ENCODE data around the gene TRMT11.
"Not testable (repeated sequence)": the region's sequence is repeated elsewhere in the genome, so short reads cannot be mapped to it uniquely, and the experiment has no call there.

The TRMT11 gene

GRCh38 chr6:125986301-125987025 is at the start of gene TRMT11:
TRMT11 (plus strand) TSS chr6:125986540; CDS start chr6:125986551, 11 bp downstream.
- DNase-seq: peak; percentile 95

- no peak for DNase-seq
Observed at GRCh38 chr6:125939026-125939425, 47.3 kb upstream of the TRMT11 start.

GRCh38 chr6:125939791-125940190 is 46.5 kb upstream of the TRMT11 start:
- no peak for DNase-seq

GRCh38 chr6:125940247-125941041 is 45.9 kb upstream of the TRMT11 start:
- DNase-seq: no peak

GRCh38 chr6:125942672-125943527 is 43.4 kb upstream of the TRMT11 start:
- no peak for DNase-seq

GRCh38 chr6:125943528-125944433 is 42.6 kb upstream of the TRMT11 start:
- no peak for DNase-seq

GRCh38 chr6:125944434-125944816 is 41.9 kb upstream of the TRMT11 start:
- DNase-seq: no peak

GRCh38 chr6:125944896-125945295 is 41.4 kb upstream of the TRMT11 start:
- DNase-seq: no peak

- no peak for DNase-seq
Observed at GRCh38 chr6:125945378-125946141, 40.8 kb upstream of the TRMT11 start.

- no peak for DNase-seq
Observed at GRCh38 chr6:125947615-125948014, 38.7 kb upstream of the TRMT11 start.

GRCh38 chr6:125948455-125948854 is 37.9 kb upstream of the TRMT11 start:
- no peak for DNase-seq

GRCh38 chr6:125949069-125949468 is 37.3 kb upstream of the TRMT11 start:
- DNase-seq: no peak

GRCh38 chr6:125950293-125950692 is 36.0 kb upstream of the TRMT11 start:
- no peak for DNase-seq

- not testable (repeated sequence) for DNase-seq
Observed at GRCh38 chr6:125950716-125951115, 35.6 kb upstream of the TRMT11 start.

- DNase-seq: no peak
Observed at GRCh38 chr6:125951323-125951722, 35.0 kb upstream of the TRMT11 start.

- DNase-seq: no peak
Observed at GRCh38 chr6:125952764-125953501, 33.4 kb upstream of the TRMT11 start.

- DNase-seq: peak; percentile 60
Observed at GRCh38 chr6:125953502-125953875, 32.9 kb upstream of the TRMT11 start.

GRCh38 chr6:125954735-125955339 is 31.5 kb upstream of the TRMT11 start:
- no peak for DNase-seq

- DNase-seq: no peak
Observed at GRCh38 chr6:125955973-125956372, 30.4 kb upstream of the TRMT11 start.
